Parathyroid adenoma (tissue), 2 donors: ENCODE measurements around the gene HSBP1.

ENCODE experiments used
- H2AFZ ChIP-seq: fragments of 300-600 bp; sonication (generic); one replicate; pipeline ENCODE4 v1.7.0; 2017; ENCODE audit warnings: antibody characterized with exemption, mild to moderate bottlenecking
- H3K27ac ChIP-seq: fragments of 300-600 bp; sonication (generic); one replicate; pipeline ENCODE4 v1.7.0; 2017
- H3K27me3 ChIP-seq: fragments of 300-600 bp; sonication (generic); one replicate; pipeline ENCODE4 v1.7.0; 2017; ENCODE audit warnings: low read length; ENCODE audit not compliant: control insufficient read depth, insufficient read depth
- H3K36me3 ChIP-seq: fragments of 300-600 bp; sonication (generic); one replicate; pipeline ENCODE4 v1.7.0; 2017; ENCODE audit warnings: low read length; ENCODE audit not compliant: control insufficient read depth, insufficient read depth
- H3K4me1 ChIP-seq: fragments of 300-600 bp; sonication (generic); one replicate; pipeline ENCODE4 v1.7.0; 2017; ENCODE audit warnings: control low read depth
- H3K4me2 ChIP-seq: fragments of 300-600 bp; sonication (generic); one replicate; pipeline ENCODE4 v1.7.0; 2017; ENCODE audit warnings: low read length
- H3K4me3 ChIP-seq: fragments of 300-600 bp; sonication (generic); one replicate; pipeline ENCODE4 v1.7.0; 2017; ENCODE audit warnings: low read depth, low read length
- H3K79me2 ChIP-seq: fragments of 300-600 bp; sonication (generic); one replicate; pipeline ENCODE4 v1.7.0; 2017; ENCODE audit warnings: control low read depth
- H3K9ac ChIP-seq: fragments of 300-600 bp; sonication (generic); one replicate; pipeline ENCODE4 v1.7.0; 2017; ENCODE audit warnings: mild to moderate bottlenecking
- H3K9me3 ChIP-seq: fragments of 300-600 bp; sonication (generic); one replicate; pipeline ENCODE4 v1.7.0; 2017; ENCODE audit warnings: low read length; ENCODE audit not compliant: control insufficient read depth
- CTCF ChIP-seq: fragments of 300-600 bp; sonication (generic); IDR thresholded peaks from one replicate; pipeline ENCODE4 v1.7.0; 2017; ENCODE audit warnings: antibody characterized with exemption, mild to moderate bottlenecking
- donor health status: primary hyperparathyroidism.

The HSBP1 gene

GRCh38 chr16:83826146-83826913 lies 18.6 kb downstream of the HSBP1 start:
- Histone ChIP-seq H3K4me2 (no peak overlapping the region), H3K36me3 (no peaks in the 10 kb centered on the region)

GRCh38 chr16:83830091-83830768 lies 22.5 kb downstream of the HSBP1 start:
- no peaks in the 10 kb centered on the region for H3K9me3 ChIP-seq

More at GRCh38 chr16:83826146-83826913, 18.6 kb downstream of the HSBP1 start:
- Histone ChIP-seq H3K9ac (no peak overlapping the region), H3K79me2 (no peaks in the 10 kb centered on the region), H3K27ac (no peak overlapping the region), H2AFZ (peak overlapping the region; percentile 84), H3K27me3 (no peaks in the 10 kb centered on the region), H3K4me1 (no peaks in the 10 kb centered on the region), H3K9me3 (no peaks in the 10 kb centered on the region), H3K4me3 (no peak overlapping the region)
- TF ChIP-seq CTCF, result peak; percentile 90

GRCh38 chr16:83830769-83831455 lies 23.1 kb downstream of the HSBP1 start:
- no peak overlapping the region for H3K27ac ChIP-seq
- H3K4me2 ChIP-seq, result no peak overlapping the region
- H3K9me3 ChIP-seq, result no peaks in the 10 kb centered on the region
- no peak overlapping the region for H2AFZ ChIP-seq
- TF ChIP-seq CTCF, result no peak
- no peaks in the 10 kb centered on the region for H3K79me2 ChIP-seq
- no peaks in the 10 kb centered on the region for H3K27me3 ChIP-seq
- H3K9ac ChIP-seq, result no peak overlapping the region
- no peaks in the 10 kb centered on the region for H3K36me3 ChIP-seq
- no peaks in the 10 kb centered on the region for H3K4me1 ChIP-seq
- no peak overlapping the region for H3K4me3 ChIP-seq

More at GRCh38 chr16:83830091-83830768, 22.5 kb downstream of the HSBP1 start:
- no peaks in the 10 kb centered on the region for H3K79me2 ChIP-seq
- H2AFZ ChIP-seq, result no peak overlapping the region
- H3K4me1 ChIP-seq, result no peaks in the 10 kb centered on the region
- no peak for TF ChIP-seq CTCF
- no peaks in the 10 kb centered on the region for H3K36me3 ChIP-seq
- H3K9ac ChIP-seq, result no peak overlapping the region
- no peaks in the 10 kb centered on the region for H3K27me3 ChIP-seq
- no peak overlapping the region for H3K4me3 ChIP-seq
- H3K4me2 ChIP-seq, result no peak overlapping the region
- H3K27ac ChIP-seq, result no peak overlapping the region

GRCh38 chr16:83831456-83831987 lies 23.7 kb downstream of the HSBP1 start:
- no peak for TF ChIP-seq CTCF
- H3K79me2 ChIP-seq, result no peaks in the 10 kb centered on the region
- no peaks in the 10 kb centered on the region for H3K4me1 ChIP-seq

More at GRCh38 chr16:83831456-83831987, 23.7 kb downstream of the HSBP1 start:
- H3K36me3 ChIP-seq, result no peaks in the 10 kb centered on the region
- H3K27ac ChIP-seq, result no peak overlapping the region
- H3K9me3 ChIP-seq, result no peaks in the 10 kb centered on the region
- no peak overlapping the region for H3K9ac ChIP-seq
- no peak overlapping the region for H3K4me2 ChIP-seq
- no peaks in the 10 kb centered on the region for H3K27me3 ChIP-seq
- H2AFZ ChIP-seq, result no peak overlapping the region
- H3K4me3 ChIP-seq, result no peak overlapping the region
